Activated T-cell treated with anti-CD3 and anti-CD28 coated beads, Interleukin-2, amount 50 U/mL, for 48 hours (primary cell): ENCODE results near the gene CATSPERZ.

Source experiments
- DNase-seq, 2 experiments: peaks; one replicate each; pipeline ENCODE4 v3.0.0-alpha.2; 2020

CATSPERZ gene

DNA sequence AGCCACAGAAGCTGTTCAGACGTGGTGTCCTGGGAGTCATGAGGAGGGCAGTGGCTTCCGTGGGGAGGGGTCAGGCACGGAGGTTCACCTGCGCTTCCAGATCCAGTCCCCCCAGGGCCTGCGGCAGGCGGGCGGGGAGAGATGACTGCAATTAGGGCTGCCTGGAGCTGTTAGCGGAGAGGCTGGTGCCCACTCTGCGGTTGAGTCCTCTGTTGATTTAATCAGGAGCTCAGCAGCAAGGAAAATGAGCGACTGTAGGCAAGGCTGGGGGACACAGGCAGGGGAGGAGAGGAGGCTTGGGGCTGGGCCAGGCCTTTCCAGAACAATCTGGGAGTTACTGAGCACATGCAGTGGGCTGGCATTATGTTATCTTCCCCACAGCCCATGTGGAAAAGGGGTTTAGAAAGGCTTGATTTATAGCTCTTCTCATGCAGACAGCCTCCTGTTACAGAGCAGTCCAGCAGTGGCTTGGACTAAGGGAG lies 35.7 kb upstream of the CATSPERZ start:
- DNase-seq, result no peak

DNA sequence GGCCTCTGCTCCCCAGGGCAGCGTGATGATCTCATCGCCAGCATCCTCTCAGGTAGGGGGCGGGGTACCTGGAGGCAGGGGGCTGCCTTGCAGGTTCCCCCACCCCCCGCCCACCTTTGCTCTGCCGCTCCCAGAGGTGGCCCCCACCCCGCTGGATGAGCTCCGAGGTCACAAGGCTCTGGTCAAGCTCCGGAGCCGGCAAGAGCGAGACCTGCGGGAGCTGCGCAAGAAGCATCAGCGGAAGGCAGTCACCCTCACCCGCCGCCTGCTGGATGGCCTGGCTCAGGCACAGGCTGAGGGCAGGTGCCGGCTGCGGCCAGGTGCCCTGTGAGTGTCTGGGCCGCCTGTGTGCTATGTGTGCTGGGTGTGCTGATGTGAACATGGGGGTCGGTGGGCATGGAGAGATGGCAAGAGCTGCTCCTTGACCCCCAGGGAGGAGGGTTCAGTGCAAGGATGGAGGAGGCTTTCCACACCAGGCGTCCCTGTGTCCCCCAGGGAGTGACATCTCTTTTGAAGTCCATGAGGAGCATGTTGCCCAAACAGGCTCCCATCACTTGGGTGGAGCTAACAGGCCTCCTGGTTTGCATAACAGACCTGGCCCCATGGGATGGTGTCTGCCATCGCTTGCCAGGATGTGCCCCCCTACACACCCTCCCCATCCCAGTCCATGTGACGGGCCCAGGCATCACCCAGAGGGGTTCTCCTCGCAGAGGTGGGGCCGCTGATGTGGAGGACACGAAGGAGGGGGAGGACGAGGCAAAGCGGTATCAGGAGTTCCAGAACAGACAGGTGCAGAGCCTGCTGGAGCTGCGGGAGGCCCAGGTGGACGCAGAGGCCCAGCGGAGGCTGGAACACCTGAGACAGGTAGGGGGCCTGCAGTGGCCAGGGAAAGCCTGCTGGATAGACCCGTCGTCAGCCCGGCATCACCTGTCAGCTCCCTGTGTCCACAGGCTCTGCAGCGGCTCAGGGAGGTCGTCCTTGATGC lies 34.7 kb upstream of the CATSPERZ start:
- DNase-seq, result no peak

- DNase-seq, result no peak
Measured at GRCh38 chr11:64266339-64266738, 33.8 kb upstream of the CATSPERZ start.

GRCh38 chr11:64267207-64267945 lies 32.8 kb upstream of the CATSPERZ start:
- no peak for DNase-seq

GRCh38 chr11:64268025-64268892 lies 31.9 kb upstream of the CATSPERZ start:
- DNase-seq, result no peak

GRCh38 chr11:64268893-64269539 lies 31.1 kb upstream of the CATSPERZ start:
- peak; percentile 65 to 71 for DNase-seq

DNA sequence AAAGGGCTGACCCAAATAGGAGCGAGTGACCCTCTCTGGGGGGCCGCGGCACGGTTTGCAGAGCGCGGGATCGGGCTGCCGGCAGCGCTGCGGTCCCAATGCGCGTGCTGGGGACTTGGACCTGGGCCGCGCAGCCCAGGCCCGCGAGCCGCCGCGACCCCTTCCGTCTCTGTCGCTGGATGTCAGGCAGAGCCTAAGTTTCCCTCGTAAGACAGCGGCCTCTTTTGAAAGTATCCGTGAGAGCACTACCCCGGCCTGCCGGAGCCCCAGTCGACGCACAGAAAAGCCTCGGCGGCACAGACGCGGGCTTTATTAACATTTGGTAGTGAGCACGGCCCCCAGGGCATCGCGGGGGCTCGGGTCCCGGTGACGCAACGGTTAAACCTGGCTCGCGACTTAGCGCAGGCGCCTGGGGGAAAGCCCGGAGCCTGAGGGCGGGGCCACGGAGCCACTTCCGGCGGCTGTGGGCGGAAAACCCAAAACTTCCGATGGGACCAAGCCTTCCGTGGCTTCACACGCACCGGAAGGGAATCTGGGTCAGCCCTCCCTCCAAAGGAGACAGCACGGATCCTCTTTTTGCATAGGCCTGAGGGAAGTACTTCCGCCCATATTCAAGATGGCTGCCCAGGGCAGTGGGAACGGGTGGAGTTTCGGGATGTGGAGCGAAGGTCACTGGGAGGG lies 30.5 kb upstream of the CATSPERZ start:
- DNase-seq, result peak; percentile 99

GRCh38 chr11:64275031-64275800 lies 24.9 kb upstream of the CATSPERZ start:
- no peak for DNase-seq

- no peak for DNase-seq
Measured at GRCh38 chr11:64275841-64276240, 24.3 kb upstream of the CATSPERZ start.

- DNase-seq, result no peak
Measured at GRCh38 chr11:64276653-64277431, 23.3 kb upstream of the CATSPERZ start.

DNA sequence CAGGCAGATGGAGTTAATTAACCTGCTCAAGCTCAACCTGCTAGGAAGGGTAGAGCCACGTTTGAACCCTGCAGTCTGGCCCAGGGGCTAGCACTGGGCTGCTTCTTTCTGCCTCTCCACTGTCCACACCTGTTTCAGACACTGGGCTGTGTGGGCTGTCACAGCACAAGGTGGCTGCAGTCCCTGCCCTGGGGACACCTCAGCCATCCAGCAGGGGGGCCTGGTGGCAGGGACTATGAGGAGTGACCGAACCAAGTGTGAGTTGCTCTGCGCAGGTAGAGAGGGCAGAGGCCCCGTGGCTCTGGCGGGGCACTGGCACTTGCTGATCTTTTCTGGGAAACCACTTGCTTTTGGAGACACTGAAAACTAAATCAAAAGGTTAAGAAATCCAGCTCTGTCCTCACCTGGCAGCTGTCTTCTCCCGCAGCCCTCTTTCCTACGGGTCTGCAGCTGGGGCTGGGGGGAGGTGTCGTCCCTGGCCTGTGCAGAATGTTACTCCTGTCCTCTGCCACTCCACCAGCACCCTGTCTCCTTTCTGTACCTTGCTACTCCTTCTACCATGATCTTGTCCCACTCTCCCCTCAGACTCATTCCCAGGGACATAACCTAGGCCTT lies 21.5 kb upstream of the CATSPERZ start:
- no peak for DNase-seq

- DNase-seq, result no peak
Measured at GRCh38 chr11:64281957-64282770, 18.0 kb upstream of the CATSPERZ start.

DNA sequence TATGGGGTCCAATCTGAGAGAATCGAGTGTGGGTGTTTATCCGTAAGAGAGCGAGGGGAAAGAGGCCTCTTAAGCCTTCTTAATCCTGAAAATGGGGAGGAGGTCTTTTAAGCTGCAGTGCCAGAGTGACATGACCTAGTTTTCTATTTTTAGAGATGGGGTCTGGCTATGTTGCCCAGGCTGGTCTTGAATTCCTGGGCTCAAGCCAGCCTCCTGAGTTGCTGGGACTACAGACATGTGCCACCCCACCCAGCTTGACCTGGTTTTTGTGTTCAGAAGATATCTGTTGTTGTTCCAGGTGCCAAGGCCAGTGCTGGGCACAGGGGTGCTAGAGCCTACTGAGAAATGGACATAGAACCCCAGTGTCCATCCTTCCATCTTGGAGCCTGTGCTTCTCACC lies 17.1 kb upstream of the CATSPERZ start:
- no peak for DNase-seq

DNA sequence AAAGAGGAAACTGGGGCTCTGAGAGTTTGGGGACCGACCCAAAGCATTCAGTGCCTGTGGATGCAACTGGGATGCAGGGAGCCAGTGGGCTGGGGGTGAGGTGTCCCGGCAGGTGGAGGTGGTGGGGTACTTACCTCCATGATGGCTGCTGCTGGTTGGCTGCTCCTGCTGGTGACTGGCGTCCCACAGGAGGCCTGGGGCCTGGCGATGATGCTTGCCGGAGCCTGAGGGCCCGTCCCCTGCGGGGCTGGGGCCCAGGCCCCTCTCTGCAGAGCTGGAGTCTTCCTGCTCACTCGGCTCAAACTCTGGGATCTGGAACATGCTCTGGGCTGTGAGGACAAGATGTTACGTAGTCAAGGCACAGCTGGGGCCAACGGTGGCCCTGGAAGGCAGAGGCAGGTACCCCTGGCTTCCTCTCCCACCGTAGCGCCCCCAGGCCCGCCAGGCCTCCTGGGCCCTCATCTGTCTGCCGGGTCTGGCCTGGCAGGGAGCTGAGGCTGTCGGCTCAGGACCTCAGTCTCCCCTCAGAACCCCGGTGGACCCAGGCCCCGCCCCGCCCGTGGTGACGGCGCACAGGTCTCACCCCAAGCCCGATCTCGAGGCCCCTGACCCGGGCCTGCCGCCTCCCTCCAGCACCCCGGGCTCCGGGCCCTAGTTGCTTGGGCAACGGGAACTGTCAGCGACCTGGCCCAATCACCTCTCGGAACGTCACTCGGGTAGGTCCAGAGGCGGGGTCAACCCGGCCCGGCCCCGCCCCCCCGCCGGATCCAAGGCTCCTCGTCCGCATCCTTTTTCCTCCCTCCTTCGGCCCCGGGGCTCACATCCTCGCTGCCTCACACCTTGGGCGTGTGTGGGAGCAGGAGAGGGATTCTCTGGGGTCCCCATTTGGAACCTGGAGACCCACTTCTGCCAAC lies 15.9 kb upstream of the CATSPERZ start, which contains the start of gene BAD:
Gene BAD, minus strand, starts transcription at position 618 of the 914 bp plus-strand sequence. Its CDS starts 297 bp downstream, at position 321.
- peak; percentile 95 to 96 for DNase-seq

DNA sequence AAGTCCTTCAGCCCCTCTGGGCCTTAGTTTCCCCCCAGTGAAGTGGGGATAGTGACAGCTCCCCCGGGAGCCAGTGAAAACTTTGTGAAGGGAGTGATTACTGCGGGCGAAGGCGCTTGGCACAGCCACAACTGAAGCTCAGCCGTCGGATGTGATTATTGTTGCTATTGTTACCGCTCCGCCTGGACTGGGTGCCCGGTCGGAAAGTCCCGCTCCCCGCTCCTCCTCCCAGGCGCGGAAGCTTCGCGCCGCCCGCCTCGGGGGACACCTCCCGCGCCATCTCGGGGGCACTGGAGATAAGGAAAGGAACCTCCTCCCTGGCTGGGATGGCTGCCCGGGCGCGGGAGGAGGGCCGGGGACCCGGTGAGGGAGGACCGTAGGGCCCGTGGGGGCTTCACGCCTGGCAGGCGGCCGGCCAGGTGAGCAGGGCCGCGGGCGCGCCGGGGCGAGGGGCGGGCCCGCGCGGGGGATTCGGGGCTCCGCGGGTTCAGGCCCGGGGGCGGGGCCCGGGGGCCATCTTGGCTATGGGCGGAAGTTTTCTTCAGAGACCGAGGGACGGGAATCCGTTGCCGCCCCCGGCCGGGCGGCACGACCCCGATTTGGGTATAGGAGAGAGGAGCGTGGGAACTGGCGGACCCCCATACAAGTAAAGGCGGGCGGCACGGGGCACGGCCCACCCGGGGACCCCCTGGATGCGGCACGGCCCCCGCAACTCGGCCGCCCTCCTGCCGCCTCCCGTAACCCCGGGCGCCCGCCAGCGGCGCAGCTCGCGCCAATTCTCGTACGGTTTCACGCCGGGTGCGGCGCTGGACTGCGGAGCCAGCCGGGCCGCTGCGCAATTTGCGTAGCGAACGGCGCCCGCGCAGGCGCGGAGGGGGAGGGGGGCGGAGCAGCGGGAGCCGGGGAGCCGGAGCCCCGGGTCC lies 14.9 kb upstream of the CATSPERZ start, which contains the start of gene GPR137:
Gene GPR137, plus strand, starts transcription at position 887 of the 923 bp plus-strand sequence. CDS start 677 bp downstream, outside the sequence.
- peak; percentile 95 to 97 for DNase-seq
